GM12878 (cell line): ENCODE measurements around the gene TIA1. TPM values are rescaled to one million over a fixed set of nuclear protein-coding genes. Genes with fewer than 3 reads are reported as not detected.
"Not testable (repeated sequence)": the region's sequence is repeated elsewhere in the genome, so short reads cannot be mapped to it uniquely, and the experiment has no call there.

ENCODE experiments used
- ATAC-seq: fragments of 200-7000 bp; cut with Tn5 transposase; 3 replicates; pipeline ENCODE4 v1.9.1; 2020; ENCODE audit warnings: mild to moderate bottlenecking, moderate library complexity
- BruUV-seq: library from RNA; stranded (reverse); fragments of 400-500 nt; replicated peaks from 2 replicates; lab custom pipeline; 2021; lab: Mats Ljungman, UMichigan
- CTCF ChIA-PET: fragments of 300-600 bp; sonication (Branson Sonifier 250); formaldehyde crosslinking; extraction: SDS; loops from one replicate; lab custom pipeline; 2021; ENCODE audit warnings: inconsistent platforms; lab: Yijun Ruan, JAX
- POLR2A ChIA-PET: fragments of 350-600 bp; formaldehyde crosslinking; extraction: SDS; loops from one replicate; lab custom pipeline; 2021; ENCODE audit warnings: inconsistent platforms; lab: Charles Lee
- RAD21 ChIA-PET: fragments of 300-600 bp; sonication (Branson Sonifier 250); formaldehyde crosslinking; loops from one replicate; lab custom pipeline; 2023; ENCODE audit warnings: antibody characterized with exemption; ENCODE audit not compliant: unreplicated experiment; lab: Charles Lee
- SMC1A ChIA-PET: fragments of 300-600 bp; sonication (Branson Sonifier 250); formaldehyde crosslinking; loops from one replicate; lab custom pipeline; 2023; ENCODE audit not compliant: unreplicated experiment, uncharacterized antibody; lab: Charles Lee
- DNase-seq: peaks from one replicate; pipeline ENCODE4 v3.0.0-alpha.2; 2011; ENCODE audit warnings: low read depth, low spot score
- FAIRE-seq: peaks from 3 replicates; lab custom pipeline; 2011; peaks lifted over from hg19 to GRCh38; lab: Jason Lieb, UNC
- H2AFZ ChIP-seq: 2 replicates; pipeline ENCODE4 v1.6.0; 2011; ENCODE audit warnings: low read depth, low read length, control low read depth; ENCODE audit not compliant: control insufficient read depth
- H3K27ac ChIP-seq: 2 replicates; pipeline ENCODE4 v1.5.1; 2011; ENCODE audit warnings: control low read depth; ENCODE audit not compliant: control insufficient read depth, insufficient read depth
- H3K27me3 ChIP-seq, 2 experiments: replicated peaks in 1 of 2; 2 replicates each; pipeline versions ENCODE4 v1.6.0 to v1.6.1; 2011; ENCODE audit warnings: low read length in 1 of 2; ENCODE audit not compliant: control insufficient read depth in 2 of 2, insufficient read depth in 2 of 2
- H3K36me3 ChIP-seq, 2 experiments: 2 replicates each; pipeline ENCODE4 v1.5.1; 2011; ENCODE audit warnings: low read length in 1 of 2; ENCODE audit not compliant: control insufficient read depth in 2 of 2, insufficient read depth in 2 of 2
- H3K4me1 ChIP-seq: 2 replicates; pipeline ENCODE4 v1.6.1; 2011; ENCODE audit warnings: mild to moderate bottlenecking, low read length, moderate library complexity, mixed read lengths; ENCODE audit not compliant: control insufficient read depth, insufficient read depth
- H3K4me2 ChIP-seq: 2 replicates; pipeline ENCODE4 v1.6.0; 2011; ENCODE audit warnings: control low read depth; ENCODE audit not compliant: control insufficient read depth, insufficient read depth
- H3K4me3 ChIP-seq: fragments of 200-600 bp; sonication (generic); 2 replicates; pipeline ENCODE4 v1.5.1; 2016
- H3K79me2 ChIP-seq: 2 replicates; pipeline ENCODE4 v1.6.0; 2011; ENCODE audit warnings: low read length; ENCODE audit not compliant: control insufficient read depth, insufficient read depth
- H3K9ac ChIP-seq: 2 replicates; pipeline ENCODE4 v1.8.0; 2011; ENCODE audit warnings: low read length, control low read depth, mixed read lengths; ENCODE audit not compliant: control insufficient read depth, insufficient read depth
- H3K9me3 ChIP-seq: replicated peaks from 3 replicates; pipeline ENCODE4 v1.5.1; 2011; ENCODE audit warnings: mild to moderate bottlenecking, low read length; ENCODE audit not compliant: control insufficient read depth, insufficient read depth
- H4K20me1 ChIP-seq: 2 replicates; pipeline ENCODE4 v1.6.0; 2011; ENCODE audit not compliant: control insufficient read depth, insufficient read depth
- CEBPZ ChIP-seq: fragments of 150-350 bp; IDR thresholded peaks from 2 replicates; pipeline ENCODE4 v1.6.1; 2016; ENCODE audit warnings: low read depth, low read length
- POLR2AphosphoS5 ChIP-seq: IDR thresholded peaks from 2 replicates; pipeline ENCODE4 v1.6.1; 2011; ENCODE audit warnings: mild to moderate bottlenecking, low read length, inconsistent platforms
- SIN3A ChIP-seq: IDR thresholded peaks from 2 replicates; pipeline ENCODE4 v1.6.1; 2012; ENCODE audit warnings: low read depth, low read length, improper control_type of control experiment
- WGBS: methylation state at CpG from one replicate; pipeline ENCODE4 v1.1.6; 2016; ENCODE audit warnings: low lambda C conversion rate; ENCODE audit not compliant: insufficient replicate concordance, insufficient coverage; ENCODE audit errors: missing lambda C conversion rate; 5-methylcytosine and 5-hydroxymethylcytosine counted together
- in situ Hi-C: fragments of 300-500 bp; cut with MboI; formaldehyde crosslinking; loops from 9 replicates; pipeline ENCODE4 v1.14.3; 2018; ENCODE audit warnings: mixed read lengths
- intact Hi-C: fragments of 100-400 bp; cut with micrococcal nuclease; formaldehyde crosslinking; loops from one replicate; pipeline ENCODE4 v1.14.2; 2022; ENCODE audit not compliant: unreplicated experiment
- polyA plus RNA-seq, 11 experiments: library from polyadenylated mRNA; depleted of rRNA in 4 of 11; unstranded in 6 of 11; stranded (reverse) in 5 of 11; fragments of >200 nt; fragmentation: Nextera tagmentation in 4 of 11; fragmentation: Illumina TruSeq in 1 of 11; extraction: Ambion mirVana in 4 of 11; extraction: Trizol in 1 of 11; gene quantifications; 1 replicate in 1 of 11; 2 replicates in 10 of 11; pipeline versions ENCODE4 v1.2.1 to v1.2.3, GENCODE V29; 2011 to 2016; ENCODE audit warnings: inconsistent platforms in 2 of 11, missing spikeins in 2 of 11, low read depth in 1 of 11
- total RNA-seq, 4 experiments: library from RNA; depleted of rRNA in 3 of 4; stranded (reverse); fragments of >200 nt in 3 of 4; fragmentation: Illumina TruSeq in 1 of 4; extraction: Trizol in 1 of 4; gene quantifications; 2 replicates each; pipeline versions ENCODE4 v1.2.1 to v1.2.3, GENCODE V29; 2013 to 2021
- TF ChIP-seq, protein P1 (sequence below): fragments of 150-350 bp; IDR thresholded peaks from 2 replicates; pipeline ENCODE4 v1.6.1; 2014; ENCODE audit warnings: mild to moderate bottlenecking, low read depth, low read length

TIA1 gene
- total and polyA plus RNA-seq, 10 of the 15 experiments (the other 5 are each of a cell fraction or from before 2014, with no cell fraction given), result 21.5 to 155 (median 67.0) TPM

- SMC1A ChIA-PET, BruUV-seq, DNase-seq, H3K79me2 ChIP-seq, H3K9me3 ChIP-seq, H3K4me2 ChIP-seq, H3K4me1 ChIP-seq, H2AFZ ChIP-seq, intact Hi-C loops, ATAC-seq, FAIRE-seq, H3K27me3 ChIP-seq, RAD21 ChIA-PET, H3K9ac ChIP-seq, in situ Hi-C loops, H3K36me3 ChIP-seq, H4K20me1 ChIP-seq, H3K4me3 ChIP-seq, H3K27ac ChIP-seq: not testable (repeated sequence)
- ChIA-PET POLR2A (interaction anchor here (0.6 to 0.7 kb wide), 2 partner anchors 9 to 16 kb away, joined by 3 read pairs; no protein-coding TSS in a partner anchor), CTCF (interaction anchor here (1.3 kb wide), 1 partner anchor 21 kb away, joined by 7 read pairs; the partner anchor contains the start of gene C2orf42)
- WGBS, result 96% methylated on average over 11 of the region's 11 CpGs
These were observed 78.7 kb downstream of the TIA1 start for GRCh38 chr2:70169654-70170245.

- Histone ChIP-seq H3K27me3 (no peaks in the 10 kb centered on the region), H3K27ac (peak overlapping the region; percentile 78), H3K9ac (peak overlapping the region; percentile 45), H3K4me2 (peak overlapping the region; percentile 81), H3K4me1 (peaks cover 18% of the 10 kb centered on the region), H2AFZ (peak overlapping the region; percentile 64; the same call in 1 of the 2 replicates), H4K20me1 (no peaks in the 10 kb centered on the region), H3K4me3 (no peak overlapping the region; the same call in 1 of the 2 replicates), H3K36me3 (peaks cover 0 to 5% of the 10 kb centered on the region in 2 experiments; a peak in 2 of 4 replicates), H3K9me3 (no peaks in the 10 kb centered on the region), H3K79me2 (no peaks in the 10 kb centered on the region)
- WGBS, result 0% methylated on average over 2 of the region's 2 CpGs
- no TSS peak for BruUV-seq
- ChIA-PET POLR2A (interaction anchor here (0.6 to 3.0 kb wide), 14 partner anchors 9 to 248 kb away, joined by 3 to 26 read pairs (median 6); partner anchors contain the start of genes C2orf42, MXD1, PCYOX1 and SNRPG), RAD21 (interaction anchor here (0.6 to 3.4 kb wide), 25 partner anchors 11 to 372 kb away, joined by 3 to 23 read pairs (median 4); partner anchors contain the start of genes C2orf42, MXD1, PCYOX1 and SNRPG), CTCF (interaction anchor here (0.6 to 3.6 kb wide), 15 partner anchors 12 to 436 kb away, joined by 3 to 22 read pairs (median 4); partner anchors contain the start of genes C2orf42 and MXD1), SMC1A (interaction anchor here (0.6 to 6.0 kb wide), 24 partner anchors 11 to 249 kb away, joined by 3 to 38 read pairs (median 4); partner anchors contain the start of genes C2orf42, MXD1 and SNRPG)
- DNase-seq (peak; percentile 99), FAIRE-seq (peak; percentile 99), ATAC-seq (peak; percentile 95)
- intact Hi-C loops (loop anchor here (1.0 to 5.0 kb wide), 2 partner anchors 29 to 249 kb away; no protein-coding TSS in a partner anchor), in situ Hi-C loops (no loop called here)
- TF ChIP-seq CEBPZ (no peak), SIN3A (no peak), POLR2AphosphoS5 (peak; percentile 76)
- TF ChIP-seq, protein P1, sequence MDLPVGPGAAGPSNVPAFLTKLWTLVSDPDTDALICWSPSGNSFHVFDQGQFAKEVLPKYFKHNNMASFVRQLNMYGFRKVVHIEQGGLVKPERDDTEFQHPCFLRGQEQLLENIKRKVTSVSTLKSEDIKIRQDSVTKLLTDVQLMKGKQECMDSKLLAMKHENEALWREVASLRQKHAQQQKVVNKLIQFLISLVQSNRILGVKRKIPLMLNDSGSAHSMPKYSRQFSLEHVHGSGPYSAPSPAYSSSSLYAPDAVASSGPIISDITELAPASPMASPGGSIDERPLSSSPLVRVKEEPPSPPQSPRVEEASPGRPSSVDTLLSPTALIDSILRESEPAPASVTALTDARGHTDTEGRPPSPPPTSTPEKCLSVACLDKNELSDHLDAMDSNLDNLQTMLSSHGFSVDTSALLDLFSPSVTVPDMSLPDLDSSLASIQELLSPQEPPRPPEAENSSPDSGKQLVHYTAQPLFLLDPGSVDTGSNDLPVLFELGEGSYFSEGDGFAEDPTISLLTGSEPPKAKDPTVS, result no peak
These were observed 87.3 kb downstream of the TIA1 start for GRCh38 chr2:70161069-70161534.
